ENCODE results near the gene ELAVL4.

DNA sequence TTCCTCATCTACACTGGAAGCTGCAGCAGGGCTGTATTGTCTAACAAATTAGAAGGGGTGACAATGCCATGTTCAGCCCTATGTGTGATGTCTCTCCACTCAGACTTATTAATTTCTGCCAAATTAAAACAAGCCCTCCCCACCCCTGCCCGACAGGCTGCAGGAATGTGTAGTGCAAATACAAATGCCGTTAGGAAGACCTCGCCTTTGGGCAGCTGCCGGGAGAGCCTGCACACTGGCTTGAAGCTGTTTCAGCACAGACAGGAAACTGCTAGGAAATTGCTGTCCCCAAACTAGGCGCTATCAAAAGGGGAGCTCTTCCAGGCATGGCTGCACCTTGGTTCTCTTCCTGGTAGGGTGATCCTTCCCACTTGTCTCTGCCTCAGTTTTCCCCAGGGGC, 135.2 kb downstream of the ELAVL4 start:
- TF ChIP-seq, protein P1, sequence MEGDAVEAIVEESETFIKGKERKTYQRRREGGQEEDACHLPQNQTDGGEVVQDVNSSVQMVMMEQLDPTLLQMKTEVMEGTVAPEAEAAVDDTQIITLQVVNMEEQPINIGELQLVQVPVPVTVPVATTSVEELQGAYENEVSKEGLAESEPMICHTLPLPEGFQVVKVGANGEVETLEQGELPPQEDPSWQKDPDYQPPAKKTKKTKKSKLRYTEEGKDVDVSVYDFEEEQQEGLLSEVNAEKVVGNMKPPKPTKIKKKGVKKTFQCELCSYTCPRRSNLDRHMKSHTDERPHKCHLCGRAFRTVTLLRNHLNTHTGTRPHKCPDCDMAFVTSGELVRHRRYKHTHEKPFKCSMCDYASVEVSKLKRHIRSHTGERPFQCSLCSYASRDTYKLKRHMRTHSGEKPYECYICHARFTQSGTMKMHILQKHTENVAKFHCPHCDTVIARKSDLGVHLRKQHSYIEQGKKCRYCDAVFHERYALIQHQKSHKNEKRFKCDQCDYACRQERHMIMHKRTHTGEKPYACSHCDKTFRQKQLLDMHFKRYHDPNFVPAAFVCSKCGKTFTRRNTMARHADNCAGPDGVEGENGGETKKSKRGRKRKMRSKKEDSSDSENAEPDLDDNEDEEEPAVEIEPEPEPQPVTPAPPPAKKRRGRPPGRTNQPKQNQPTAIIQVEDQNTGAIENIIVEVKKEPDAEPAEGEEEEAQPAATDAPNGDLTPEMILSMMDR (IDR thresholded peaks at IDR 0.05 in 2 of 3, conservative IDR thresholded peaks at IDR 0.05 in 1 of 3; ENCODE audit: insufficient read depth in 2 of 3, low read depth in 1 of 3, low read length in 3 of 3): no peak
- TF ChIP-seq HDAC1 (IDR thresholded peaks at IDR 0.05): no peak
- no peak for TF ChIP-seq ZKSCAN1 (IDR thresholded peaks at IDR 0.05; ENCODE audit: low read depth, low read length)
